Endometrial microvascular endothelial cells (primary cell): ENCODE results near the gene SMNDC1. TPM values are rescaled to one million over a fixed set of nuclear protein-coding genes. Genes with fewer than 3 reads are reported as not detected.

Experiments
- in situ Hi-C: cut with HindIII; loops from 2 replicates; pipeline ENCODE4 v1.10.0; 2017; ENCODE audit warnings: low sequenced_read_pairs, low pct_unique_long_range_greater_than_20kb; ENCODE audit errors: inconsistent ontology term
- total RNA-seq: library from RNA; depleted of rRNA; stranded (reverse); fragments of >200 nt; gene quantifications from one replicate; pipeline ENCODE4 v1.2.3, GENCODE V29; 2015; ENCODE audit errors: inconsistent ontology term

Gene SMNDC1
- 11.5 TPM for total RNA-seq

- in situ Hi-C loops = no loop called here
Observed at GRCh38 chr10:110304780-110305421, at the start of gene SMNDC1. TSS of gene SMNDC1 (minus strand) at chr10:110304920. CDS start at chr10:110303587, 1,333 bp downstream.

GRCh38 chr10:110354322-110354766, 49.6 kb upstream of the SMNDC1 start:
- in situ Hi-C loops = no loop called here

- in situ Hi-C loops = no loop called here
Observed at GRCh38 chr10:110353244-110354119, 48.8 kb upstream of the SMNDC1 start.

- in situ Hi-C loops = no loop called here
Observed at GRCh38 chr10:110352930-110353243, 48.2 kb upstream of the SMNDC1 start.

DNA sequence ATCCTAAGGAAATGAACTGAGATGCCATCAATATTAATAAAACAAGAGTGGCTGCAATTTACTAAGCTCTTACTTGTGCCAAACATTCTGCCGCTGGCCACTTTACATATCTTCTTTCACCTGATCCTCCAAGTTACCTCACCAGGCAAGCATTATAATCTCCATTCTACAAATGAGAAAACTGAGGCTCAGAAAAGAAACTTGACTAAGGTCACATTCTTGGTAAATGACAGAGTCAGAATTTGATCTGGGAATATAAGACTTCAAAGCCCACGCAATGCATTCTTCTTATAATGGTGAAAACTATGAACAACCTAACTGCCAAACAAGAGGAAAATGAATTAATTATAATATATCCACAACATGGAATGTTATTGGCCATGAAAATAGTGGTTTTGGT, 46.1 kb upstream of the SMNDC1 start:
- in situ Hi-C loops = no loop called here

- in situ Hi-C loops = loop anchor here (25.0 kb wide), 1 partner anchor 187 kb away; no protein-coding TSS in a partner anchor
Observed at GRCh38 chr10:110349831-110350230, 45.1 kb upstream of the SMNDC1 start.

- in situ Hi-C loops = loop anchor here (25.0 kb wide), 1 partner anchor 188 kb away; no protein-coding TSS in a partner anchor
Observed at GRCh38 chr10:110349386-110349785, 44.7 kb upstream of the SMNDC1 start.

GRCh38 chr10:110348336-110348735, 43.6 kb upstream of the SMNDC1 start:
- in situ Hi-C loops = loop anchor here (25.0 kb wide), 1 partner anchor 189 kb away; no protein-coding TSS in a partner anchor

DNA sequence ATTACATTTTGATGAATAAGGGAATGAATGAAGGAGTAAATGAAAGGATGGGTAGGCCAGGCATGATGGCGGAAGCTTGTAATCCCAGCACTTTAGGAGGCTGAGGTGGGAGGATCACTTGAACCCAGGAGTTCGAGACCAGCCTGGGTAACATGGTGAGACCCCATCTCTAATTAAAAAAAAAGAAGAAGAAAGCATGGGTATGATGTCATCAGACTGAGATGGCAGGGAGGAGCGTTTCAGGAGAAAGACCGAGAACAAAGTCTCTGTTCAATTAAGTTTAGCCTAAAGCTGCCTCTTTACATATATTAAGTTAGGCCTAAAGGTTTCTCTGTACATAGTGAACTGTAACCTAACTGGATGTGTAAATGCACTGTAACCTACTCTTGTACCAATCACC, 42.2 kb upstream of the SMNDC1 start:
- in situ Hi-C loops = loop anchor here (25.0 kb wide), 1 partner anchor 190 kb away; no protein-coding TSS in a partner anchor

GRCh38 chr10:110345286-110345685, 40.6 kb upstream of the SMNDC1 start:
- in situ Hi-C loops = loop anchor here (25.0 kb wide), 1 partner anchor 192 kb away; no protein-coding TSS in a partner anchor

DNA sequence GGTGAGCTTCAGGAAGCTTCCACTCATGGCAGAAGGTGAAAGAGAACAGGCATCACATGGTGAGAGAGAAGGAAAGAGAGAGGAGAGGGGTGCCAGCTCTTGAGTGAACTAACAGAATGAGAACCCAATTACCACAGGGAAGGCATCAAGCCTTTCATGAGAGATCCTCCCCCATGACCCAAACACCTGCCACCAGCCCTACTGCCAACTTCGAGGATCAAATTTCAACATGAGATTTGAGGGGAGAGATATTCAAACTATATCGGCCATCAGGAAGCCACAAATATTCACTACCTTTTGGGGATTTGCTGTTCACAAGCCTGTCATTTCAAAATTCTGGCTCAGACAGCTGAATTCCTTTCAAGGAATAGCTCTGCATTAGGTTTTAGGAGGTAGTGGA, 39.9 kb upstream of the SMNDC1 start:
- in situ Hi-C loops = loop anchor here (25.0 kb wide), 1 partner anchor 193 kb away; no protein-coding TSS in a partner anchor

GRCh38 chr10:110343947-110344346, 39.2 kb upstream of the SMNDC1 start:
- in situ Hi-C loops = loop anchor here (25.0 kb wide), 1 partner anchor 193 kb away; no protein-coding TSS in a partner anchor

DNA sequence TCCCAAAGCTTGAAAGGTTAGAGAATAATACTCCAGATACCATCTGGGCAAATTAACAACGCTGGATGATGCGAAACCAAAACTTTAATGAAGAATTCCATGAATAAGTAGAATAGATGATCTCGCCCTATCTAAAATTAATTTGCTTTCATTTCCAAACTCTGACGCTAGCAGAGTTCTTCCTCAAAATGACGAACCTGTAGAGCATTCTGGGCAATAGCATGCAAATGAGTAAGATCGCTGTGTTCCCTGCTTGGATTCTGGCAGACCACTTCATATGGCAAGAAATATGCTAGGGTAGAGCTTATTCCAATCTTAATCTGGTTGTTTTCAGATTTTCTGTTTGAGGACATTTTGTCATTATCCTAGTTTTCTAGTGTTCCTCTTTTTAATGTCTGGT, 36.1 kb upstream of the SMNDC1 start:
- in situ Hi-C loops = loop anchor here (25.0 kb wide), 1 partner anchor 196 kb away; no protein-coding TSS in a partner anchor

GRCh38 chr10:110340122-110340521, 35.4 kb upstream of the SMNDC1 start:
- in situ Hi-C loops = loop anchor here (25.0 kb wide), 1 partner anchor 197 kb away; no protein-coding TSS in a partner anchor

DNA sequence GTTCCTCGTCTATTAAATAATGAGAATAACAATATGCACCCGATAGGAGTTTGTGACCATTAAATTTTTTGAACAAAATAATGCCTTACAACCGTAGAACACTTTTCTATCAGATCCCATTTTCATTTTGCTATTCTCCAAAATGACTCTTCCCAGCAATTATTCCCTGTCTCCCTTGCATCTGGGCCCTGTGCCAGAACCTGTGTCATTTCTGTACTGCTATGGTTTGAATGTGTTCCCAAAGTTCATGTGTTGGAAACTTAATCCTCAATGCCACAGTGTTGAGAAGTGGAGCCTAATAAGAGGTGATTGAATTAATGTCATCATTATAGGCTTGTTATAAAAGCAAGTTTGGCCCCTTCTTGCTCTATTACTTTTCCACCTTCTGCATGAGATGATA, 33.2 kb upstream of the SMNDC1 start:
- in situ Hi-C loops = loop anchor here (25.0 kb wide), 1 partner anchor 199 kb away; no protein-coding TSS in a partner anchor

- in situ Hi-C loops = loop anchor here (25.0 kb wide), 1 partner anchor 200 kb away; no protein-coding TSS in a partner anchor
Observed at GRCh38 chr10:110337401-110337800, 32.7 kb upstream of the SMNDC1 start.

GRCh38 chr10:110336111-110336721, 31.5 kb upstream of the SMNDC1 start:
- in situ Hi-C loops = loop anchor here (25.0 kb wide), 1 partner anchor 201 kb away; no protein-coding TSS in a partner anchor

- in situ Hi-C loops = loop anchor here (25.0 kb wide), 1 partner anchor 202 kb away; no protein-coding TSS in a partner anchor
Observed at GRCh38 chr10:110335314-110336064, 30.8 kb upstream of the SMNDC1 start.
